ENCODE data around the gene ZDHHC7. TPM values are rescaled to one million over a fixed set of nuclear protein-coding genes. Genes with fewer than 3 reads are reported as not detected.

The ZDHHC7 gene
- total RNA-seq (2022; extraction: Qiagen RNA extraction), result 64.1 to 69.5 TPM (median 64.4 TPM) in 5 replicates

GRCh38 chr16:85010931-85011845, at the start of gene ZDHHC7:
Gene ZDHHC7, minus strand, starts transcription at chr16:85011535. Its CDS starts 20,917 bp downstream, at chr16:84990618.

GRCh38 chr16:85027349-85027957, 16.1 kb upstream of the ZDHHC7 start, which contains the start of gene KIAA0513:
Gene KIAA0513, plus strand, starts transcription at chr16:85027795. Its CDS starts 39,277 bp downstream, at chr16:85067072.

Other genes starting within 250 kb of the ZDHHC7 start
- 3.0 to 3.5 TPM (median 3.2 TPM) in 5 replicates for gene CRISPLD2, start 191.6 kb downstream of the ZDHHC7 start, total RNA-seq (2022; extraction: Qiagen RNA extraction)
- gene KIAA0513, start 16.3 kb upstream of the ZDHHC7 start, total RNA-seq (2022; extraction: Qiagen RNA extraction), result 1.6 to 2.1 TPM (median 2.0 TPM) in 5 replicates
- gene CIBAR2, start 100.9 kb upstream of the ZDHHC7 start, total RNA-seq (2022; extraction: Qiagen RNA extraction), result 0.13 to 0.15 TPM in 2 of 5 replicates, not detected in the others

Data from A549 treated with CORT108297 at 1 μM for 4 hours (cell line).